GM12874 (cell line): ENCODE data around the gene SPON1.

Experiments used
- CTCF ChIP-seq: IDR thresholded peaks from 2 replicates; pipeline ENCODE4 v1.5.1; 2011; ENCODE audit warnings: low read depth, mild to moderate bottlenecking, control low read depth, low read length, moderate library complexity; ENCODE audit not compliant: insufficient read depth

SPON1 gene

GRCh38 chr11:14054116-14055107 lies 91.9 kb downstream of the SPON1 start:
- TF ChIP-seq CTCF: no peak

- TF ChIP-seq CTCF: no peak
Observed at GRCh38 chr11:14055936-14056335, 93.4 kb downstream of the SPON1 start.

GRCh38 chr11:14058061-14058460 lies 95.5 kb downstream of the SPON1 start:
- TF ChIP-seq CTCF: no peak

- TF ChIP-seq CTCF: no peak
Observed at GRCh38 chr11:14059491-14059890, 97.0 kb downstream of the SPON1 start.

- no peak for TF ChIP-seq CTCF
Observed at GRCh38 chr11:14061721-14062120, 99.2 kb downstream of the SPON1 start.

- TF ChIP-seq CTCF: no peak
Observed at GRCh38 chr11:14065141-14065540, 102.6 kb downstream of the SPON1 start.

- TF ChIP-seq CTCF: no peak
Observed at GRCh38 chr11:14065681-14066080, 103.2 kb downstream of the SPON1 start.
